Stimulated activated CD8-positive, alpha-beta memory T cell treated with anti-CD3 and anti-CD28 coated beads, Interleukin-4, amount 100 ng/mL, for 24 hours (primary cell): Measurements from ENCODE around the gene CADM1.

Source experiments
- DNase-seq: peaks from one replicate; pipeline ENCODE4 v3.0.0-alpha.2; 2020; ENCODE audit warnings: low read depth

Gene CADM1

GRCh38 chr11:115316696-115317095 lies 187.5 kb downstream of the CADM1 start:
- no peak for DNase-seq

- DNase-seq = no peak
Measured at GRCh38 chr11:115314330-115314920, 189.8 kb downstream of the CADM1 start.

GRCh38 chr11:115313224-115313838 lies 190.9 kb downstream of the CADM1 start:
- DNase-seq = no peak

GRCh38 chr11:115311949-115312348 lies 192.3 kb downstream of the CADM1 start:
- no peak for DNase-seq

GRCh38 chr11:115306689-115307088 lies 197.5 kb downstream of the CADM1 start:
- no peak for DNase-seq

GRCh38 chr11:115304774-115305472 lies 199.3 kb downstream of the CADM1 start:
- DNase-seq = no peak

- no peak for DNase-seq
Measured at GRCh38 chr11:115303929-115304531, 200.2 kb downstream of the CADM1 start.

- DNase-seq = no peak
Measured at GRCh38 chr11:115302946-115303703, 201.1 kb downstream of the CADM1 start.

GRCh38 chr11:115300660-115301428 lies 203.4 kb downstream of the CADM1 start:
- no peak for DNase-seq

GRCh38 chr11:115298300-115299012 lies 205.8 kb downstream of the CADM1 start:
- no peak for DNase-seq

GRCh38 chr11:115297330-115297729 lies 206.9 kb downstream of the CADM1 start:
- no peak for DNase-seq

- DNase-seq = no peak
Measured at GRCh38 chr11:115291325-115291724, 212.9 kb downstream of the CADM1 start.

- DNase-seq = no peak
Measured at GRCh38 chr11:115290893-115291292, 213.3 kb downstream of the CADM1 start.

GRCh38 chr11:115290479-115290878 lies 213.7 kb downstream of the CADM1 start:
- no peak for DNase-seq

- DNase-seq = no peak
Measured at GRCh38 chr11:115287266-115287665, 216.9 kb downstream of the CADM1 start.

GRCh38 chr11:115286614-115287013 lies 217.6 kb downstream of the CADM1 start:
- no peak for DNase-seq

- DNase-seq = no peak
Measured at GRCh38 chr11:115284773-115285172, 219.4 kb downstream of the CADM1 start.

GRCh38 chr11:115282923-115283322 lies 221.3 kb downstream of the CADM1 start:
- DNase-seq = no peak

- no peak for DNase-seq
Measured at GRCh38 chr11:115280775-115281174, 223.4 kb downstream of the CADM1 start.

GRCh38 chr11:115279813-115280761 lies 224.1 kb downstream of the CADM1 start:
- no peak for DNase-seq
